ENCODE results near the gene PEX6.

PEX6 gene

DNA sequence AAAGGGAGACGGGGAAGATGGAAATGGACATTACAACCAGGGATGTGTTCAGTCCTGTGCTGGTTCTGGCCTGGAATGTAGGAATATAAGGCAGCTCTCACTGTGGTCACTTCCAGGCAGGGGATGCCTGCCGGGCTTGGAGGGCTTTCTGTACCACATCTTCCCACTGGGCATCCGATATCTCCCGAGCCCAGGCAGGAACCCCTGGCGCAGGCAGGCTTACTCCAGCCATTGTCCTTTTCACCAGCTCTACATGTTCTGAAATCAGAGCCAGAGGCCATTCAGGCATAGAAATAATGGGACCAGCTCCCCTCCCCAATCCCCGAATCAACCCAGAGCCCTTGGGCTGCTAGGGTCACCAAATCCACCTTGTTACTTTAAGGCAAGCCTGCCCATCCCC is 33.4 kb upstream of the PEX6 start:
- Histone ChIP-seq H3K36me3 (replicated peaks; ENCODE audit: insufficient read depth, low read length) (no peaks in the 10 kb centered on the region; the same call in 1 of the 2 replicates), H3K4me3 (ENCODE audit: low read length) (peak overlapping the region; percentile 96), H3K79me2 (ENCODE audit: low read length) (peaks cover 54% of the 10 kb centered on the region), H2AFZ (ENCODE audit: low read length) (no peak overlapping the region), H3K4me2 (ENCODE audit: low read depth, low read length) (peak overlapping the region; percentile 99), H3K9me2 (replicated peaks; ENCODE audit: insufficient read depth, low read length) (no peaks in the 10 kb centered on the region), H3K4me1 (ENCODE audit: low read length) (peaks cover 9% of the 10 kb centered on the region; the same call in 1 of the 2 replicates), H3F3A (ENCODE audit: insufficient read depth, low read length) (no peaks in the 10 kb centered on the region), H3K9ac (ENCODE audit: low read length) (peak overlapping the region; percentile 84; the same call in 1 of the 2 replicates), H3K9me3 (replicated peaks; ENCODE audit: insufficient read depth, low read length) (no peaks in the 10 kb centered on the region), H4K20me1 (ENCODE audit: insufficient read depth, low read length) (no peaks in the 10 kb centered on the region), H3K27me3 (replicated peaks; ENCODE audit: insufficient read depth, low read length) (no peaks in the 10 kb centered on the region), H3K27ac (ENCODE audit: low read length) (no peak overlapping the region)
- DNase-seq = no peak
- TF ChIP-seq EZH2 (optimal IDR thresholded peaks at IDR 0.05; ENCODE audit: low read depth, low read length) = no peak
- TF ChIP-seq CTCF (IDR thresholded peaks at IDR 0.05; ENCODE audit: low read length) = no peak
- no peak for TF ChIP-seq EZH2phosphoT487 (IDR thresholded peaks at IDR 0.05; ENCODE audit: low read length)

DNA sequence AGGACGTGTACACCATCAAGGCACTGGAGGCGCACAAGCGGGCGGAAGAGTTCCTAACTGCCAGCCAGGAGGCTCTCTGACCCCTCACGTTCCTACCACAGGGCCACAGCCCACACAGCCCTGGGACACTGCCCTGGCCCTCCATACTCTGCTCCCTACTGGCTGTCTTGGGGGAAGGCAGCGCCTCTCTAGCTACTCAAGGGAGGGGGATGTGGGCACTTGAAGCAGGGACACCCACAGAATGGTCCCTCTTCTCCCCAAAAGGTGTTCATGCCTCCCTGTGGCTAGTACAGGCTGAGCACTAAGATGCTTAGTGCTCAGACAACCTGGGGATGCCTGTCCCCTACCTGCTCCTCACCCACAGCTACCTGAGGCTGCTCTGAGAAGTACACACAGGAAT is 32.2 kb upstream of the PEX6 start:
- H3K36me3 ChIP-seq (replicated peaks; ENCODE audit: insufficient read depth, low read length) = no peaks in the 10 kb centered on the region
- no peak for DNase-seq
- no peak overlapping the region for H3K27ac ChIP-seq (ENCODE audit: low read length)
- no peak overlapping the region for H2AFZ ChIP-seq (ENCODE audit: low read length)
- no peak for TF ChIP-seq EZH2phosphoT487 (IDR thresholded peaks at IDR 0.05; ENCODE audit: low read length)
- H4K20me1 ChIP-seq (ENCODE audit: insufficient read depth, low read length) = no peaks in the 10 kb centered on the region
- no peaks in the 10 kb centered on the region for H3F3A ChIP-seq (ENCODE audit: insufficient read depth, low read length)
- H3K79me2 ChIP-seq (ENCODE audit: low read length) = peaks cover 42% of the 10 kb centered on the region
- H3K27me3 ChIP-seq (replicated peaks; ENCODE audit: insufficient read depth, low read length) = no peaks in the 10 kb centered on the region
- peaks cover 9% of the 10 kb centered on the region; the same call in 1 of the 2 replicates for H3K4me1 ChIP-seq (ENCODE audit: low read length)
- no peak overlapping the region for H3K4me3 ChIP-seq (ENCODE audit: low read length)
- H3K9me2 ChIP-seq (replicated peaks; ENCODE audit: insufficient read depth, low read length) = no peaks in the 10 kb centered on the region
- no peaks in the 10 kb centered on the region for H3K9me3 ChIP-seq (replicated peaks; ENCODE audit: insufficient read depth, low read length)
- no peak overlapping the region for H3K4me2 ChIP-seq (ENCODE audit: low read depth, low read length)
- H3K9ac ChIP-seq (ENCODE audit: low read length) = no peak overlapping the region

GRCh38 chr6:43009124-43009523 is 30.1 kb upstream of the PEX6 start:
- no peaks in the 10 kb centered on the region for H3K36me3 ChIP-seq (replicated peaks; ENCODE audit: insufficient read depth, low read length)
- no peak for DNase-seq

More at GRCh38 chr6:43009124-43009523, 30.1 kb upstream of the PEX6 start:
- H3K4me3 ChIP-seq (ENCODE audit: low read length) = no peak overlapping the region
- H3K4me2 ChIP-seq (ENCODE audit: low read depth, low read length) = no peak overlapping the region
- peak; percentile 39 for TF ChIP-seq CTCF (IDR thresholded peaks at IDR 0.05; ENCODE audit: low read length)
- no peak for TF ChIP-seq EZH2 (optimal IDR thresholded peaks at IDR 0.05; ENCODE audit: low read depth, low read length)
- no peak for TF ChIP-seq EZH2phosphoT487 (IDR thresholded peaks at IDR 0.05; ENCODE audit: low read length)
- H3K79me2 ChIP-seq (ENCODE audit: low read length) = peaks cover 21% of the 10 kb centered on the region
- no peaks in the 10 kb centered on the region for H3F3A ChIP-seq (ENCODE audit: insufficient read depth, low read length)
- H4K20me1 ChIP-seq (ENCODE audit: insufficient read depth, low read length) = no peaks in the 10 kb centered on the region
- H3K9ac ChIP-seq (ENCODE audit: low read length) = no peak overlapping the region
- H3K27me3 ChIP-seq (replicated peaks; ENCODE audit: insufficient read depth, low read length) = no peaks in the 10 kb centered on the region
- peaks cover 9% of the 10 kb centered on the region; the same call in 1 of the 2 replicates for H3K4me1 ChIP-seq (ENCODE audit: low read length)
- H3K9me3 ChIP-seq (replicated peaks; ENCODE audit: insufficient read depth, low read length) = no peaks in the 10 kb centered on the region
- no peak overlapping the region for H3K27ac ChIP-seq (ENCODE audit: low read length)
- no peak overlapping the region for H2AFZ ChIP-seq (ENCODE audit: low read length)
- no peaks in the 10 kb centered on the region for H3K9me2 ChIP-seq (replicated peaks; ENCODE audit: insufficient read depth, low read length)

Measured in MM.1S (cell line).